HG03159 (cell line): ENCODE results near the gene TELO2.
"Not testable (repeated sequence)": the region's sequence is repeated elsewhere in the genome, so short reads cannot be mapped to it uniquely, and the experiment has no call there.

ENCODE experiments used
- ATAC-seq: cut with Tn5 transposase; IDR thresholded peaks from one replicate; pipeline ENCODE4 v1.9.1; 2021; ENCODE audit warnings: mild to moderate bottlenecking, moderate library complexity; ENCODE audit not compliant: unreplicated experiment

TELO2 gene

GRCh38 chr16:1474796-1475551, 18.2 kb upstream of the TELO2 start, which contains the start of gene CLCN7:
Gene CLCN7, minus strand, starts transcription at chr16:1475028. Its CDS starts 54 bp downstream, at chr16:1474974.
- ATAC-seq, result peak; percentile 87

- no peak for ATAC-seq
These were observed 17.5 kb upstream of the TELO2 start for GRCh38 chr16:1475552-1476114.

DNA sequence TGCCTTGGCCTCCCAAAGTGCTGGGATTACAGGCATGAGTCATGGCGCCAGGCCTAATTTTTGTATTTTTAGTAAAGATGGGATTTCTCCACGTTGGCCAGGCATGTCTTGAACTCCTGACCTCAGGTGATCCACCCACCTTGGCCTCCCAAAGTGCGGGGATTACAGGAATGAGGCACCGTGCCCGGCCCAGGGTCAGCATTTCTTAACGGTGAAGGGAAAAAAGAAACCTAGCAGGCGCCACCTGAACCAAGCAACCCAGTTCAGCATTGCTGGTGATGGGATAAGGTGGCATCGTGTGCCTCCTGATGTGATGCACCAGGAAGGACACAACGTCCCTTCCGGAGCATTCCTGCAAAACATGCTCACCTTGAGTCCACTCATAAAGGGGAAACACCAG, 16.1 kb upstream of the TELO2 start:
- no peak for ATAC-seq

DNA sequence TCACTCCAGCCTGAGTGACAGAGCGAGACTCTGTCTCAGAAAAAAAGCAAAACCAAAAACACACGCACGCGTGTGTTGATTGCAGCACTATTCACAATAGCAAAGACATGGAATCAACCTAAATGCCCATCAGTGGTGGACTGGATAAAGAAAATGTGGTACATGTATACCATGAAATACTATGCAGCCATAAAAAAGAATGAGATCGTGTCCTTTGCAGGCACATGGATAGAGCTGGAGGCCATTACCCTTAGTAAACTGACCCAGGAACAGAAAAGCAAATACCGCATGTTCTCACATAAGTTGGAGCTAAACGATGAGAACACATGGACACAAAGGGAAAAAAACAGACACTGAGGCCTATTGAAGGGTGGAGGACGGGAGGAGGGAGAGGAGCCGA, 14.2 kb upstream of the TELO2 start:
- ATAC-seq, result not testable (repeated sequence)

DNA sequence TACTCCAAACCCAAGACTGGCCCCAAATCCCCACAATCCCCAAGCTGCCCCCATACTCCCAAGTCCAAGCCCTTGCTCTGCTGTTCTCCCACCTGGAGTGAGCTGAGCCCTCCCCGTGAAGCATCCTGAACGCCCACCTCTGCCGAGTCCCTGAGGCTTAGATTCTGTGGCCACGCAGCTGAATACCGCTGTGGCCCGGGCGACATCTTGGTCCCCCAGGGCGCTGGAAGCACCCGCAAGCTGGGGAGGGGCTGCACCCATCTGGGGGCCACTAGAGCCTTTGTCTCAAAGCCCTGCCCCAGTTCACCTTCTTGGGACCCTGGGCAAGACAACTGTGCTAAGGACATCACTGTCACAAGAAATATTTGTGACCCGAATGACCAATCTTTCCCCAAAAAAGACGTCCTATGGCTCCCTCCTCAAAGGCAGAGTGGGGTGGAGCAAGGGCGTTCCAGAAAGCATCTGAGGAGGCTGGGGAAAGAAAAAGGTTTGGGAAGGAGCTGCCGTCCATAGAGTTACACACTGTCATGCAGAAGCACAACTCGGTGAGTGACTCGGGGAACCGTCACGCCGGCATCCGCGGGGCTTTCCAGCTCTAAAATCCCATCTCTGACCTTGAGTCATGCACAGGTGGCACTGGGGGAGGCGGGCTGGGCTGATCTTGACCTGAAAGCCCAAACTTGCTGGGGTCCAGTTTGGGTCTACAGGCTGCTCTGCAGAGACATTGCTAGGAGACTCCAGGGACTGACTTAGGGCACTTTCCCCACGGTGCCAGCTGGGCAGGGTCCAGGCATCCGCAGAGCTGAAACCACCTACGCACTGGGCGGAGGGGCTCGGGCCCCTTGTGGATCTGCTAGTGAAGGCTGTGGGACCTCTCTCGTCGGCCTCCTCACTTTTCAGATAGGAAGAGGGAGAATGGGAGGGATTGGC, 11.0 kb upstream of the TELO2 start:
- ATAC-seq, result no peak

GRCh38 chr16:1485847-1486496, 7.2 kb upstream of the TELO2 start:
- no peak for ATAC-seq

DNA sequence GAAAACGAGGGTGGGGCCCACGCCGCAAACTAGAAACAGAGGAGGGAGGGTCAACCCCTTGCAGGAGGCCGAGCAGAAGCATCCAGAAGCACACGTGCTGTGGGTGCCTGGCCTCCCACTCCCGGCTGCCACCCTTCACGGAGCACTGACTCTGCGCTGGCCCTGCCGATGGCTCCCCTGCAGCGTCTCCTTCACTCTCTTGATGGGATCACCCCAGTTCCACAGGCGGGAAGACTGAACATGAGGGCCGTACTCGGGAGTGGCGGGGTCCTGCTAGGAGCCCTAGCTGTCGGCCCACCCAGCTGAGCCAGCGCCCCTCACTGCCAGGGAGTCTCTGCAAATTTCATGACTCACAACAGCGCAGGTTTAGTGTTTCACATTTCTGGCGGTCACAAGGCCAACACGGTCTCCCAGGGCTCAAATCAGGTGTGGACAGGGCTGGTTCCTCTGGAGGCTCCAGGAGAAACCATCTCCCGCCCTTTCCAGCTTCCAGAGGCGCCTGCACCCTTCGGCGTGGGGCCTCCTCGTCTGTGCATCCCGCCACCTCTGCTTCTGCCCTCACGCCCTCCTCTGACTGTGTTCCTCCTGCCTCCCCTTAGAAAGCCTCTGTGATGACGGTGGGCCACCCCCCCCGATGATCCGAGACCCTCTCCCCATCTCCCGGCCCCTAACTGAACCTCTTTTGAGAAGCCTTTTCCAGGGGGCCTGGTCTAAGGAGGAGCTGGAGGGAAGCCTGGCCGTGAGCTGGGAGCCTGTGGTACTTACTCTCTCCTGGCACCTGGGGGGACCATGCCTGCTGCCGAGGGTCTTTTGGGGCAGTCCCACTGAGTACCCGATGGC, 6.4 kb upstream of the TELO2 start:
- ATAC-seq, result no peak

DNA sequence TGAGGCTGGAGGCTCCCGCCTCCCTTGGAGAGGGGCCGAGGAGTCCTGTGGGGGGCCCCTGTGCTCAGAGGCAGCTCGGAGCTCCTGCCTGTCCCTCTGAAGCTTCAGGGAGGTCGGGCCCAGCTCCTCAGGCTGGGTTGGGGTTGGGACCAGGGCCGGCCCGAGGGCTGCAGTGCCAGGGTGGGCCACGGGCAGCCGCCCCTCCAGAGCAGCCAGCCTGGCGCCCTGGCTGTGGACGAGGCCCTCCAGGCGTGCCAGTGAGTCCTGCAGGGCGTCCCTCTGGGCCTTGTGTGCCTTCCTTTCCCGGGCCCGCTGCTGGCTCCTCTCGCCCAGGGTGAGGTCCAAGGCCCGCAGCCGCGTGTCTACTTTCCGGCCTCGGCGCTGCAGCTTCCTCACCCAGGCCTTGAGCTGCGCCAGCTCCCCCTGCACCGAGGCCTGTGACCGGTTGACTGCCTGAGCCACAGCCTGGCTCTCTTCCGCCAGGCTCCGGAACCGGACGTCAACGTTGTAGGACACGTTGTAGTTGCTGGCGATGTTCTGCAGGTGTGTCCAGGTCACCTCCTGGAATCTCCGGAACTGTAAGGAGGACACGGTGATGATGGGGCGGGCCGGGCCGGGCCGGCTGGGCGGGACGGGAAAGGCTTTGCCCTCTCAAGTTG, 5.6 kb upstream of the TELO2 start:
- no peak for ATAC-seq

GRCh38 chr16:1488054-1488601, 5.0 kb upstream of the TELO2 start:
- no peak for ATAC-seq

- ATAC-seq, result no peak
These were observed 4.5 kb upstream of the TELO2 start, which contains the start of gene PTX4 for GRCh38 chr16:1488619-1489018. Gene PTX4, minus strand, starts transcription at chr16:1488944. Its CDS starts 35 bp downstream, at chr16:1488909.

DNA sequence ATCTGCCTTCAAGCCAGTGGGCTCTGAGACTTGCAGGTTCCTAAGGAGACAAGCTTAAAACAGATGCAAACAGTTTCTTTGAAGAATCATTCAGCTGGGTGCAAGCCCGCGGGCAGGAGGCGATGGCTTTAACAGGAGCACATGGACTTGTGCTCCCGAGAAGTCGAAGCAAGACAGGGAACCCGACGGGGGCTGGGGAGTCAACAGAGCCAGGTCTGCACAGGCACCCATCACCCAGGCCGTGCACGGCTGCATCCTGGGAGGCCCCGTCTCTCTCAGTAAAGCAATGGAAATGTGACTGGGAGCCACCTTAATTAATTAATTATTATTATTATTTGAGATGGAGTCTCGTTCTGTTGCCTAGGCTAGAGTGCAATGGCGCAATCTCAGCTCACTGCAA, 4.1 kb upstream of the TELO2 start:
- ATAC-seq, result no peak

- ATAC-seq, result no peak
These were observed 1.8 kb upstream of the TELO2 start for GRCh38 chr16:1491327-1491726.

DNA sequence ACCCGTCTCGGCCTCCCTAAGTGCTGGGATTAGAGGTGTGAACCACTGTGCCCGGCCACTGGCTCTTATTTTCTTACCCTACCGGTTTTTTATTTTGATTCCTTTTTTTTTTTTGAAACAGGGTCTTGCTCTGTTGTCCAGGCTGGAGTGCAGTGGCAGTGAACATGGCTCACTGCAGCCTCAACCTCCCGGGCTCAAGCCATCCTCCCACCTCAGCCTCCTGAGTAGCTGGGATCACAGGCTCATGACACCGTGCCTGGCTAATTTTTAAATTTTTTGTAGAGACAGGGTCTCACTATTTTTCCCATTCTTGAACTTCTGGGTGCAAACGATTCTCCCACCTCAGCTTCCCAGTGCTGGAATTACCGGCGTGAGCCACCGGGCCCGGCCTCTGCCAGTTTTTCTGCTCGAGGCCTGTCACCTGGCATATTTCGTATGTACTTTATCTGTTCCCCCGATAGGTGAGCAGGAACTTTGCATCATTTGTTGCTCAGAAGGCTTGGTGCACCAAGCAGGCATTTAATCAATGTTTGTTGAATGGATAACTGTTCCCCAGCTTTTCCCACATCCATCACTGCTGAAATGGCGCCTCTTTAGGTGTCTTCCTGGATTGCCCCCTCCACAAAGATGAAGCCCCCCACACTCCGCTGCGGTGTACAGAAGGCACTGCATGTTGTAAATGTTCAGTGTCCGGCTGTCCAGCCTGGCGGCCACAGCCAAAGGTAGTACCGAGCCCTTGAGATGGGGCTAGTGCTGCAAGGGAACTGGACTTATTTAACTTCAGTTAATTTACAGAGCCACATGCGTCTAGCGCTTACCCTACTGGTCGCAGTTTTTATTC, 858 bp upstream of the TELO2 start:
- ATAC-seq, result no peak

DNA sequence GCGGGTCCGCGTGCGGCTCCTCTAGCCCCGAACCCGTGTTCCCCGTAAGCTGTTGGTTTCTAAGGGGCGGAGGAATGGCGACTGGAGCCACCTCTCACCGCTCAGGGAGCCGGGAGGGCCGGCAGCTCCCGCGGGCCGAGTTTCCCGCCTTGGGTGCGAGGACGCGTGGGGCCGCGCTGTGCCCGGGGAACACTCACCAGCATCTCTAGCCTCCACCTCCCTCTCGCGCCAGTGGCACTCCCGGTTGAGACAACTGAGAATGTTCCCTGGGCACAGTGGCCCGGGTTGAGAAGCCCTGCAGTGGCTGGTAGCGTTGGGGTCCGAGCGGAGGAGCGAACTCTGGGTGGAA, 560 bp downstream of the TELO2 start:
- ATAC-seq, result peak; percentile 16

DNA sequence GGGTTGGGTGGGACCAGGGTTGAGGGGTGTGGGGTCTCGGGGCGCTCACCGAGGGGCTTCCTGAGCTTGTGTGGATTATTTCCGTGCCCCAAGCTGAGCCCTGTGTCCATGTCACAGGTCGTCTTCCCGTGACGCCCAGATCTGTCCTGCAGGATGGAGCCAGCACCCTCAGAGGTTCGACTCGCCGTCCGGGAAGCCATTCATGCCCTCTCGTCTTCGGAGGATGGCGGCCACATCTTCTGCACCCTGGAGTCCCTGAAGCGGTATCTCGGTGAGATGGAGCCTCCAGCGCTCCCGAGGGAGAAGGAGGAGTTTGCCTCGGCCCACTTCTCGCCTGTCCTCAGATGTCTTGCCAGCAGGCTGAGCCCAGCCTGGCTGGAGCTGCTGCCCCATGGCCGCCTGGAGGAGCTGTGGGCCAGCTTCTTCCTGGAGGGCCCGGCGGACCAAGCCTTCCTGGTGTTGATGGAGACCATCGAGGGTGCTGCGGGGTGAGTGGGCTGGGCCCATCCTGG, 1.0 kb downstream of the TELO2 start:
- ATAC-seq, result no peak

- ATAC-seq, result no peak
These were observed 1.6 kb downstream of the TELO2 start for GRCh38 chr16:1494711-1495110.

DNA sequence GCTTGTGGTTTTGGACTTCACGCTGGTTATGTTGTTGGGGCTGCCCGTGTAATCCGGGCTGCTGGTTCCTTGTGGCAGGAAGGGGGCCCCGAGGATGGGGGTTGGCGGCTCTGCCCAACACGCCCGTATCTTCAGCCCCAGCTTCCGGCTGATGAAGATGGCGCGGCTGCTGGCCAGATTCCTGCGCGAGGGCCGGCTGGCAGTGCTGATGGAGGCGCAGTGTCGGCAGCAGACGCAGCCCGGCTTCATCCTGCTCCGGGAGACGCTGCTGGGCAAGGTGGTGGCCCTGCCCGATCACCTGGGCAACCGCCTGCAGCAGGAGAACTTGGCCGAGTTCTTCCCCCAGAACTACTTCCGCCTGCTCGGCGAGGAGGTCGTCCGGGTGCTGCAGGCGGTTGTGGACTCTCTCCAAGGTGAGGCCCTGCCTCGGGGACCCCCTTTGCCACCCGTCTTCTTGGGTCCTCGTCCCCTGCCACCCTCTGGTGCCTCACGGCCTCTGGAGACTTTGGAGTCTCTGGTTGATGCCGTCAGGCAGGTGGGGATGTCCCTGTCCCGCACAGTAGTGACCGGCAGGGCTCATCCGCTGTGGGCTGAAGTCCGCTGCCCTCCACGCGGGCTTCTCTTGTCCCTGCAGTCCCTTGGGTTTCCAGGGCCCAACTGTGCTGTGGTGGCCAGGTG, 2.2 kb downstream of the TELO2 start:
- no peak for ATAC-seq

GRCh38 chr16:1495889-1496262, 2.7 kb downstream of the TELO2 start:
- no peak for ATAC-seq
